LNCaP clone FGC (cell line): ENCODE measurements around the gene OR1D2.
A peak's percentile ranks its signal among the peaks of the same experiment; 100 is the strongest.
"Not testable (repeated sequence)": the region's sequence is repeated elsewhere in the genome, so short reads cannot be mapped to it uniquely, and the experiment has no call there.

Experiments
- DNase-seq: peaks from one replicate; pipeline ENCODE4 v3.0.0-alpha.2; 2011; ENCODE audit warnings: low read depth
- H3K4me3 ChIP-seq: 2 replicates; pipeline ENCODE4 v1.5.1; 2011; ENCODE audit warnings: mild to moderate bottlenecking, low read depth, low read length, control low read depth
- CTCF ChIP-seq: IDR thresholded peaks from 2 replicates; pipeline ENCODE4 v1.5.1; 2012; ENCODE audit warnings: mild to moderate bottlenecking; ENCODE audit not compliant: control insufficient read depth, insufficient read depth; ENCODE audit errors: extremely low read depth

OR1D2 gene

GRCh38 chr17:3104322-3104721 is at the start of gene OR1D2:
TSS of gene OR1D2 (minus strand) at chr17:3104422. CDS start at chr17:3092996, 11,426 bp downstream.
- DNase-seq, result no peak
- no peak for TF ChIP-seq CTCF
- no peak within 1 kb of the TSS for H3K4me3 ChIP-seq

- DNase-seq, H3K4me3 ChIP-seq: not testable (repeated sequence)
These were observed 33.3 kb upstream of the OR1D2 start for GRCh38 chr17:3137494-3137893.

- no peak for TF ChIP-seq CTCF
- DNase-seq, result no peak
- H3K4me3 ChIP-seq, result no peak within 1 kb of the TSS
These were observed 23.2 kb upstream of the OR1D2 start, which contains the start of gene OR1G1 for GRCh38 chr17:3127451-3127850. TSS of gene OR1G1 (minus strand) at chr17:3127551. CDS start at chr17:3127551, 0 bp downstream.

- not testable (repeated sequence) for DNase-seq, H3K4me3 ChIP-seq
These were observed 30.4 kb downstream of the OR1D2 start for GRCh38 chr17:3073850-3074249.

GRCh38 chr17:3065192-3065591 is 39.0 kb downstream of the OR1D2 start:
- not testable (repeated sequence) for H3K4me3 ChIP-seq, DNase-seq

- not testable (repeated sequence) for H3K4me3 ChIP-seq, DNase-seq
These were observed 40.7 kb downstream of the OR1D2 start, which contains the start of gene OR1D5 for GRCh38 chr17:3063507-3063906. TSS of gene OR1D5 (minus strand) at chr17:3063607. CDS start at chr17:3063607, 0 bp downstream.

GRCh38 chr17:3062824-3063377 is 41.3 kb downstream of the OR1D2 start:
- H3K4me3 ChIP-seq, DNase-seq: not testable (repeated sequence)

GRCh38 chr17:3054868-3055267 is 49.4 kb downstream of the OR1D2 start:
- not testable (repeated sequence) for DNase-seq, H3K4me3 ChIP-seq

GRCh38 chr17:3049705-3050295 is 54.4 kb downstream of the OR1D2 start:
- H3K4me3 ChIP-seq, result peak overlapping the region; percentile 77
- no peak for DNase-seq
- TF ChIP-seq CTCF, result no peak

GRCh38 chr17:3048727-3049471 is 55.3 kb downstream of the OR1D2 start:
- peak overlapping the region; percentile 77 for H3K4me3 ChIP-seq
- peak; percentile 94 for DNase-seq
- TF ChIP-seq CTCF, result peak; percentile 94
